HepG2 (cell line): ENCODE measurements around the gene PIGX. TPM values are rescaled to one million over a fixed set of nuclear protein-coding genes. Genes with fewer than 3 reads are reported as not detected.

ENCODE experiments used
- BCL3 ChIP-seq: sonication (generic); formaldehyde crosslinking; IDR thresholded peaks from 2 replicates; pipeline ENCODE4 v1.5.1; 2020; ENCODE audit warnings: mild to moderate bottlenecking, missing genetic modification reagents, moderate library complexity
- CBFB ChIP-seq: sonication (generic); formaldehyde crosslinking; IDR thresholded peaks from 2 replicates; pipeline ENCODE4 v1.4.0; 2020; ENCODE audit warnings: missing genetic modification reagents
- CEBPG ChIP-seq: IDR thresholded peaks from 2 replicates; pipeline ENCODE4 v1.6.1; 2016
- DNMT1 ChIP-seq: sonication (generic); formaldehyde crosslinking; IDR thresholded peaks from 2 replicates; pipeline ENCODE4 v1.5.1; 2020; ENCODE audit warnings: mild to moderate bottlenecking, missing genetic modification reagents
- FOSL2 ChIP-seq: sonication (generic); formaldehyde crosslinking; IDR thresholded peaks from 2 replicates; pipeline ENCODE4 v1.4.0; 2020; ENCODE audit warnings: missing genetic modification reagents
- GATAD2A ChIP-seq: IDR thresholded peaks from 2 replicates; pipeline ENCODE4 v1.6.1; 2016
- KDM6A ChIP-seq: IDR thresholded peaks from 2 replicates; pipeline ENCODE4 v1.6.1; 2016; ENCODE audit warnings: low read depth
- MAZ ChIP-seq, 2 experiments: sonication (generic) in 1 of 2; formaldehyde crosslinking in 1 of 2; IDR thresholded peaks; 2 replicates each; pipeline versions ENCODE4 v1.5.0 to v1.6.1; 2012 to 2020; ENCODE audit warnings: low read depth in 2 of 2, mild to moderate bottlenecking in 2 of 2, borderline replicate concordance in 1 of 2, improper control_type of control experiment in 1 of 2, low read length in 1 of 2, missing genetic modification reagents in 1 of 2, moderate library complexity in 1 of 2
- MEIS1 ChIP-seq: sonication (generic); formaldehyde crosslinking; IDR thresholded peaks from 2 replicates; pipeline ENCODE4 v1.9.0; 2021; ENCODE audit warnings: mild to moderate bottlenecking, missing genetic modification reagents, moderate library complexity, borderline replicate concordance
- MXD4 ChIP-seq: IDR thresholded peaks from 2 replicates; pipeline ENCODE4 v1.6.1; 2016; ENCODE audit warnings: mild to moderate bottlenecking, missing biosample characterization, missing genetic modification reagents
- NCOA2 ChIP-seq: sonication (generic); formaldehyde crosslinking; IDR thresholded peaks from 2 replicates; pipeline ENCODE4 v1.8.0; 2022; ENCODE audit warnings: inconsistent platforms
- NFIC ChIP-seq: IDR thresholded peaks from 2 replicates; pipeline ENCODE4 v1.6.1; 2012; ENCODE audit warnings: mild to moderate bottlenecking, low read length, inconsistent platforms
- ONECUT2 ChIP-seq: sonication (generic); formaldehyde crosslinking; IDR thresholded peaks from 2 replicates; pipeline ENCODE4 v1.4.0; 2020; ENCODE audit warnings: missing genetic modification reagents
- PRDM4 ChIP-seq: sonication (generic); formaldehyde crosslinking; IDR thresholded peaks from 2 replicates; pipeline ENCODE4 v1.9.0; 2021; ENCODE audit warnings: missing genetic modification reagents, borderline replicate concordance
- SSRP1 ChIP-seq: IDR thresholded peaks from 2 replicates; pipeline ENCODE4 v1.6.1; 2016; ENCODE audit warnings: control low read depth
- STAG1 ChIP-seq: sonication (generic); formaldehyde crosslinking; IDR thresholded peaks from 2 replicates; pipeline ENCODE4 v1.4.0; 2020; ENCODE audit warnings: missing genetic modification reagents
- TCF7 ChIP-seq: sonication (generic); IDR thresholded peaks from 2 replicates; pipeline ENCODE4 v1.6.1; 2016; ENCODE audit warnings: antibody characterized with exemption, low read depth
- TEF ChIP-seq: sonication (generic); formaldehyde crosslinking; IDR thresholded peaks from 2 replicates; pipeline ENCODE4 v1.5.0; 2020; ENCODE audit warnings: missing genetic modification reagents
- THAP11 ChIP-seq: IDR thresholded peaks from 2 replicates; pipeline ENCODE4 v1.6.1; 2016; ENCODE audit warnings: missing biosample characterization, missing genetic modification reagents
- ZC3H4 ChIP-seq: sonication (generic); formaldehyde crosslinking; IDR thresholded peaks from 2 replicates; pipeline ENCODE4 v1.4.0; 2020; ENCODE audit warnings: missing genetic modification reagents, borderline replicate concordance
- ZNF101 ChIP-seq: sonication (generic); formaldehyde crosslinking; IDR thresholded peaks from 2 replicates; pipeline ENCODE4 v1.4.0; 2020; ENCODE audit warnings: mild to moderate bottlenecking, low read depth, missing genetic modification reagents, borderline replicate concordance
- ZNF253 ChIP-seq: sonication (generic); formaldehyde crosslinking; IDR thresholded peaks from 2 replicates; pipeline ENCODE4 v1.8.0; 2022; ENCODE audit warnings: mild to moderate bottlenecking, missing genetic modification reagents, borderline replicate concordance
- ZNF788 ChIP-seq: sonication (generic); formaldehyde crosslinking; IDR thresholded peaks from 2 replicates; pipeline ENCODE4 v1.5.0; 2020; ENCODE audit warnings: mild to moderate bottlenecking, missing genetic modification reagents, borderline replicate concordance
- polyA plus RNA-seq, 8 experiments: library from polyadenylated mRNA; depleted of rRNA in 3 of 8; stranded (reverse) in 7 of 8; unstranded in 1 of 8; fragments of >200 nt; fragmentation: Illumina TruSeq in 4 of 8; extraction: Trizol in 4 of 8; gene quantifications; 2 replicates each; pipeline versions ENCODE4 v1.2.1 to v1.2.3, GENCODE V29; 2011 to 2016; ENCODE audit warnings: low read depth in 4 of 8, missing spikeins in 1 of 8, mixed read lengths in 1 of 8; ENCODE audit not compliant: insufficient read depth in 1 of 8
- total RNA-seq, 5 experiments: library from RNA; depleted of rRNA; stranded (reverse); fragments of >200 nt; fragmentation: Illumina TruSeq; extraction: Trizol; gene quantifications; 2 replicates each; pipeline ENCODE4 v1.2.3, GENCODE V29; 2016; ENCODE audit warnings: low read depth in 1 of 5
- TF ChIP-seq, protein P1 (sequence below): sonication (generic); formaldehyde crosslinking; IDR thresholded peaks from 2 replicates; pipeline ENCODE4 v1.8.0; 2022; ENCODE audit warnings: missing genetic modification reagents, low read depth, mild to moderate bottlenecking, borderline replicate concordance
- TF ChIP-seq, protein P2 (sequence below): sonication (generic); formaldehyde crosslinking; IDR thresholded peaks from 2 replicates; pipeline ENCODE4 v1.9.0; 2022; ENCODE audit warnings: low read depth, missing genetic modification reagents

The PIGX gene
- total and polyA plus RNA-seq, 2 of the 13 experiments (the other 11 are each of a cell fraction or from before 2014, with no cell fraction given) = 13.2 to 21.3 TPM

GRCh38 chr3:196736670-196737374, 24.6 kb downstream of the PIGX start (continued):
- TF ChIP-seq TCF7 = peak; percentile 70
- TF ChIP-seq ZNF788 (CRISPR knock-in tag) = no peak
- TF ChIP-seq MAZ (IDR thresholded peaks at IDR 0.05; ENCODE audit: borderline replicate concordance, low read depth, low read length) = no peak
- TF ChIP-seq MAZ (CRISPR knock-in tag; IDR thresholded peaks at IDR 0.05; ENCODE audit: low read depth) = no peak
- no peak for TF ChIP-seq ZNF101 (CRISPR knock-in tag)
- peak; percentile 54; the same call in 1 of the 2 replicates for TF ChIP-seq NCOA2 (CRISPR knock-in tag)
- no peak for TF ChIP-seq SSRP1 (CRISPR knock-in tag)
- TF ChIP-seq, protein P1, sequence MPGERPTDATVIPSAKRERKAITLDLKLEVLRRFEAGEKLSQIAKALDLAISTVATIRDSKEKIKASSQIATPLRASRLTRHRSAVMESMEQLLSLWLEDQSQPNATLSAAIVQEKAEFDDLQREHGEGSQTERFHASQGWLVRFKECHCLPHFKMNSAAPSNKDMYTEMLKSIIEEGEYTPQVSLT = no peak
- no peak for TF ChIP-seq STAG1 (CRISPR knock-in tag)
- TF ChIP-seq ZC3H4 (CRISPR knock-in tag) = no peak
- peak; percentile 93 for TF ChIP-seq CBFB (CRISPR knock-in tag)
- TF ChIP-seq MXD4 (CRISPR knock-in tag) = no peak
- TF ChIP-seq GATAD2A (CRISPR knock-in tag) = peak; percentile 64
- TF ChIP-seq, protein P2, sequence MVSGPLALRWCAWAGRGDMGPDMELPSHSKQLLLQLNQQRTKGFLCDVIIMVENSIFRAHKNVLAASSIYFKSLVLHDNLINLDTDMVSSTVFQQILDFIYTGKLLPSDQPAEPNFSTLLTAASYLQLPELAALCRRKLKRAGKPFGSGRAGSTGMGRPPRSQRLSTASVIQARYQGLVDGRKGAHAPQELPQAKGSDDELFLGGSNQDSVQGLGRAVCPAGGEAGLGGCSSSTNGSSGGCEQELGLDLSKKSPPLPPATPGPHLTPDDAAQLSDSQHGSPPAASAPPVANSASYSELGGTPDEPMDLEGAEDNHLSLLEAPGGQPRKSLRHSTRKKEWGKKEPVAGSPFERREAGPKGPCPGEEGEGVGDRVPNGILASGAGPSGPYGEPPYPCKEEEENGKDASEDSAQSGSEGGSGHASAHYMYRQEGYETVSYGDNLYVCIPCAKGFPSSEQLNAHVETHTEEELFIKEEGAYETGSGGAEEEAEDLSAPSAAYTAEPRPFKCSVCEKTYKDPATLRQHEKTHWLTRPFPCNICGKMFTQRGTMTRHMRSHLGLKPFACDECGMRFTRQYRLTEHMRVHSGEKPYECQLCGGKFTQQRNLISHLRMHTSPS (CRISPR knock-in tag) = peak; percentile 59; the same call in 1 of the 2 replicates
- TF ChIP-seq BCL3 = no peak
- peak; percentile 67 for TF ChIP-seq CEBPG (CRISPR knock-in tag)
- TF ChIP-seq DNMT1 (CRISPR knock-in tag) = no peak
- TF ChIP-seq NFIC = peak; percentile 29; the same call in 1 of the 2 replicates
- TF ChIP-seq PRDM4 (CRISPR knock-in tag) = no peak
- no peak for TF ChIP-seq MEIS1 (CRISPR knock-in tag)
- 0 out of 2 replicates have a peak, but pooled peaks have one; percentile 26 for TF ChIP-seq THAP11
- TF ChIP-seq KDM6A (CRISPR knock-in tag) = no peak
- 0 out of 2 replicates have a peak, but pooled peaks have one; percentile 8 for TF ChIP-seq FOSL2
- no peak for TF ChIP-seq TEF (CRISPR knock-in tag)
- peak; percentile 43; the same call in 1 of the 2 replicates for TF ChIP-seq ONECUT2 (CRISPR knock-in tag)
- TF ChIP-seq ZNF253 (CRISPR knock-in tag) = no peak
